ENCODE data around the gene GLTP. TPM values are rescaled to one million over a fixed set of nuclear protein-coding genes. Genes with fewer than 3 reads are reported as not detected.

Gene GLTP
- total and polyA plus RNA-seq, 3 experiments from 2014 or later: 39.3 to 67.4 (median 42.7) TPM

- H3K4me1 Mint-ChIP-seq: peaks cover 4 to 8% (median 4%) of the 10 kb centered on the region in 3 donors
Observed at GRCh38 chr12:109840305-109841074, 39.9 kb downstream of the GLTP start.

GRCh38 chr12:109839444-109839843, 40.9 kb downstream of the GLTP start:
- H3K9me3 Mint-ChIP-seq: no peaks in the 10 kb centered on the region
- H3K4me3 Mint-ChIP-seq: no peak overlapping the region
- Histone ChIP-seq H3K27me3 (ENCODE audit: insufficient read depth, low read length, poor library complexity, severe bottlenecking) (no peaks in the 10 kb centered on the region), H3K36me3 (ENCODE audit: insufficient read depth, low read length) (no peaks in the 10 kb centered on the region), H3K9me3 (ENCODE audit: low read length) (no peaks in the 10 kb centered on the region), H3K27ac (ENCODE audit: low read depth, low read length) (no peak overlapping the region), H3K4me1 (ENCODE audit: insufficient read depth, low read length) (no peaks in the 10 kb centered on the region), H3K4me3 (ENCODE audit: low read length) (no peak overlapping the region)
- ChIA-PET CTCF (no interaction called here), POLR2A (no interaction called here)
- peak overlapping the region in 1 of 8 donors; percentile 25 for H3K27ac Mint-ChIP-seq
- H3K4me1 Mint-ChIP-seq: no peaks in the 10 kb centered on the region
- no peak for DNase-seq
- H3K27me3 Mint-ChIP-seq: peaks cover 3 to 6% of the 10 kb centered on the region in 2 donors
- H3K36me3 Mint-ChIP-seq: no peaks in the 10 kb centered on the region

More at GRCh38 chr12:109840305-109841074, 39.9 kb downstream of the GLTP start:
- H3K27ac Mint-ChIP-seq: no peak overlapping the region
- H3K4me3 Mint-ChIP-seq: no peak overlapping the region
- Histone ChIP-seq H3K36me3 (ENCODE audit: insufficient read depth, low read length) (no peaks in the 10 kb centered on the region), H3K4me1 (ENCODE audit: insufficient read depth, low read length) (peaks cover 3% of the 10 kb centered on the region), H3K27me3 (ENCODE audit: insufficient read depth, low read length, poor library complexity, severe bottlenecking) (no peaks in the 10 kb centered on the region), H3K9me3 (ENCODE audit: low read length) (no peaks in the 10 kb centered on the region), H3K27ac (ENCODE audit: low read depth, low read length) (no peak overlapping the region), H3K4me3 (ENCODE audit: low read length) (no peak overlapping the region)
- POLR2A ChIA-PET: no interaction called here
- CTCF ChIA-PET: interaction anchor here (1.5 kb wide), 1 partner anchor 11 kb away, joined by 6 read pairs; no protein-coding TSS in a partner anchor
- no peak for DNase-seq
- H3K36me3 Mint-ChIP-seq: no peaks in the 10 kb centered on the region
- no peaks in the 10 kb centered on the region for H3K9me3 Mint-ChIP-seq
- peaks cover 0 to 2% of the 10 kb centered on the region in 2 donors for H3K27me3 Mint-ChIP-seq

GRCh38 chr12:109836916-109837315, 43.4 kb downstream of the GLTP start:
- H3K36me3 ChIP-seq (ENCODE audit: insufficient read depth, low read length): no peaks in the 10 kb centered on the region
- peaks cover 14 to 16% of the 10 kb centered on the region in 2 donors for H3K27me3 Mint-ChIP-seq
- H3K36me3 Mint-ChIP-seq: no peaks in the 10 kb centered on the region
- H3K4me1 ChIP-seq (ENCODE audit: insufficient read depth, low read length): no peaks in the 10 kb centered on the region
- H3K4me1 Mint-ChIP-seq: peaks cover 0 to 4% (median 2%) of the 10 kb centered on the region in 3 donors
- DNase-seq: no peak
- H3K4me3 ChIP-seq (ENCODE audit: low read length): no peak overlapping the region
- ChIA-PET CTCF (interaction anchor here (2.0 kb wide), 1 partner anchor 8 kb away, joined by 8 read pairs; no protein-coding TSS in a partner anchor), POLR2A (no interaction called here)
- H3K27ac ChIP-seq (ENCODE audit: low read depth, low read length): no peak overlapping the region
- H3K27me3 ChIP-seq (ENCODE audit: insufficient read depth, low read length, poor library complexity, severe bottlenecking): peaks cover 5% of the 10 kb centered on the region
- no peak overlapping the region for H3K27ac Mint-ChIP-seq
- no peaks in the 10 kb centered on the region for H3K9me3 Mint-ChIP-seq
- no peak overlapping the region for H3K4me3 Mint-ChIP-seq
- H3K9me3 ChIP-seq (ENCODE audit: low read length): no peaks in the 10 kb centered on the region

GRCh38 chr12:109835827-109836226, 44.5 kb downstream of the GLTP start:
- Mint-ChIP-seq H3K9me3 (no peaks in the 10 kb centered on the region), H3K4me3 (no peak overlapping the region), H3K27ac (peak overlapping the region in 1 of 8 donors; percentile 55), H3K27me3 (peaks cover 24 to 27% of the 10 kb centered on the region in 2 donors), H3K36me3 (no peaks in the 10 kb centered on the region), H3K4me1 (peaks cover 0 to 4% (median 2%) of the 10 kb centered on the region in 3 donors)
- Histone ChIP-seq H3K4me1 (ENCODE audit: insufficient read depth, low read length) (no peaks in the 10 kb centered on the region), H3K27ac (ENCODE audit: low read depth, low read length) (no peak overlapping the region), H3K9me3 (ENCODE audit: low read length) (no peaks in the 10 kb centered on the region), H3K27me3 (ENCODE audit: insufficient read depth, low read length, poor library complexity, severe bottlenecking) (peaks cover 5% of the 10 kb centered on the region), H3K36me3 (ENCODE audit: insufficient read depth, low read length) (no peaks in the 10 kb centered on the region), H3K4me3 (ENCODE audit: low read length) (no peak overlapping the region)
- POLR2A ChIA-PET: no interaction called here
- CTCF ChIA-PET: interaction anchor here (2.0 kb wide), 1 partner anchor 9 kb away, joined by 8 read pairs; no protein-coding TSS in a partner anchor
- no peak for DNase-seq

- Mint-ChIP-seq H3K27me3 (peaks cover 26 to 34% of the 10 kb centered on the region in 2 donors), H3K9me3 (no peaks in the 10 kb centered on the region), H3K27ac (peak within 1 kb of the TSS in 1 of 8 donors; percentile 14), H3K4me1 (peaks cover 0 to 4% (median 2%) of the 10 kb centered on the region in 3 donors), H3K36me3 (no peaks in the 10 kb centered on the region), H3K4me3 (peak within 1 kb of the TSS in 3 of 7 donors; percentile 44 to 66 (median 48))
- Histone ChIP-seq H3K9me3 (ENCODE audit: low read length) (no peaks in the 10 kb centered on the region), H3K4me3 (ENCODE audit: low read length) (no peak within 1 kb of the TSS), H3K36me3 (ENCODE audit: insufficient read depth, low read length) (no peaks in the 10 kb centered on the region), H3K27ac (ENCODE audit: low read depth, low read length) (no peak within 1 kb of the TSS), H3K4me1 (ENCODE audit: insufficient read depth, low read length) (no peaks in the 10 kb centered on the region), H3K27me3 (ENCODE audit: insufficient read depth, low read length, poor library complexity, severe bottlenecking) (peaks cover 5% of the 10 kb centered on the region)
- no peak for DNase-seq
- CTCF ChIA-PET: interaction anchor here (1.2 kb wide), 1 partner anchor 28 kb away, joined by 3 read pairs; no protein-coding TSS in a partner anchor
- POLR2A ChIA-PET: no interaction called here
Observed at GRCh38 chr12:109833307-109834189, 46.8 kb downstream of the GLTP start, which contains the start of gene TRPV4. Gene TRPV4 (minus strand): TSS chr12:109833398. CDS start chr12:109814796, 18,602 bp downstream.

- no peaks in the 10 kb centered on the region for H3K36me3 ChIP-seq (ENCODE audit: insufficient read depth, low read length)
- no peak overlapping the region for H3K4me3 ChIP-seq (ENCODE audit: low read length)
- DNase-seq: no peak
- H3K4me1 ChIP-seq (ENCODE audit: insufficient read depth, low read length): no peaks in the 10 kb centered on the region
- Mint-ChIP-seq H3K4me3 (no peak overlapping the region), H3K36me3 (no peaks in the 10 kb centered on the region), H3K27ac (peak overlapping the region in 1 of 8 donors; percentile 14), H3K9me3 (no peaks in the 10 kb centered on the region), H3K27me3 (peaks cover 28 to 34% of the 10 kb centered on the region in 2 donors), H3K4me1 (peaks cover 0 to 4% (median 2%) of the 10 kb centered on the region in 3 donors)
- ChIA-PET POLR2A (no interaction called here), CTCF (interaction anchor here (1.2 kb wide), 1 partner anchor 28 kb away, joined by 3 read pairs; no protein-coding TSS in a partner anchor)
- H3K27me3 ChIP-seq (ENCODE audit: insufficient read depth, low read length, poor library complexity, severe bottlenecking): peaks cover 5% of the 10 kb centered on the region
- H3K27ac ChIP-seq (ENCODE audit: low read depth, low read length): no peak overlapping the region
- no peaks in the 10 kb centered on the region for H3K9me3 ChIP-seq (ENCODE audit: low read length)
Observed at GRCh38 chr12:109832541-109833306, 47.6 kb downstream of the GLTP start.

- POLR2A ChIA-PET: no interaction called here
Observed at GRCh38 chr12:109831929-109832328, 48.4 kb downstream of the GLTP start.

More at GRCh38 chr12:109831929-109832328, 48.4 kb downstream of the GLTP start:
- Histone ChIP-seq H3K9me3 (ENCODE audit: low read length) (no peaks in the 10 kb centered on the region), H3K27me3 (ENCODE audit: insufficient read depth, low read length, poor library complexity, severe bottlenecking) (peaks cover 5% of the 10 kb centered on the region), H3K4me3 (ENCODE audit: low read length) (no peak overlapping the region), H3K27ac (ENCODE audit: low read depth, low read length) (no peak overlapping the region), H3K4me1 (ENCODE audit: insufficient read depth, low read length) (no peaks in the 10 kb centered on the region), H3K36me3 (ENCODE audit: insufficient read depth, low read length) (no peaks in the 10 kb centered on the region)
- no peaks in the 10 kb centered on the region for H3K36me3 Mint-ChIP-seq
- H3K9me3 Mint-ChIP-seq: no peaks in the 10 kb centered on the region
- peaks cover 30 to 37% of the 10 kb centered on the region in 2 donors for H3K27me3 Mint-ChIP-seq
- H3K27ac Mint-ChIP-seq: no peak overlapping the region
- H3K4me1 Mint-ChIP-seq: peaks cover 0 to 4% (median 2%) of the 10 kb centered on the region in 3 donors
- DNase-seq: no peak
- CTCF ChIA-PET: no interaction called here
- no peak overlapping the region for H3K4me3 Mint-ChIP-seq

All from CD8-positive, alpha-beta memory T cell (primary cell).